Measurements from ENCODE around the gene KCNA3.

- TF ChIP-seq CDX4 (CRISPR knock-in tag; IDR thresholded peaks at IDR 0.05; ENCODE audit: borderline replicate concordance) (no peak), CREB1 (CRISPR knock-in tag; IDR thresholded peaks at IDR 0.05) (no peak), JUN (CRISPR knock-in tag; IDR thresholded peaks at IDR 0.05) (no peak), MLX (CRISPR knock-in tag; IDR thresholded peaks at IDR 0.05) (no peak), NFYB (CRISPR knock-in tag; conservative IDR thresholded peaks at IDR 0.05; ENCODE audit: low read depth) (no peak), NFATC4 (CRISPR knock-in tag; IDR thresholded peaks at IDR 0.05) (no peak)
- TF ChIP-seq, protein P1, sequence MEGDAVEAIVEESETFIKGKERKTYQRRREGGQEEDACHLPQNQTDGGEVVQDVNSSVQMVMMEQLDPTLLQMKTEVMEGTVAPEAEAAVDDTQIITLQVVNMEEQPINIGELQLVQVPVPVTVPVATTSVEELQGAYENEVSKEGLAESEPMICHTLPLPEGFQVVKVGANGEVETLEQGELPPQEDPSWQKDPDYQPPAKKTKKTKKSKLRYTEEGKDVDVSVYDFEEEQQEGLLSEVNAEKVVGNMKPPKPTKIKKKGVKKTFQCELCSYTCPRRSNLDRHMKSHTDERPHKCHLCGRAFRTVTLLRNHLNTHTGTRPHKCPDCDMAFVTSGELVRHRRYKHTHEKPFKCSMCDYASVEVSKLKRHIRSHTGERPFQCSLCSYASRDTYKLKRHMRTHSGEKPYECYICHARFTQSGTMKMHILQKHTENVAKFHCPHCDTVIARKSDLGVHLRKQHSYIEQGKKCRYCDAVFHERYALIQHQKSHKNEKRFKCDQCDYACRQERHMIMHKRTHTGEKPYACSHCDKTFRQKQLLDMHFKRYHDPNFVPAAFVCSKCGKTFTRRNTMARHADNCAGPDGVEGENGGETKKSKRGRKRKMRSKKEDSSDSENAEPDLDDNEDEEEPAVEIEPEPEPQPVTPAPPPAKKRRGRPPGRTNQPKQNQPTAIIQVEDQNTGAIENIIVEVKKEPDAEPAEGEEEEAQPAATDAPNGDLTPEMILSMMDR (IDR thresholded peaks at IDR 0.05): no peak
- TF ChIP-seq, protein P2, sequence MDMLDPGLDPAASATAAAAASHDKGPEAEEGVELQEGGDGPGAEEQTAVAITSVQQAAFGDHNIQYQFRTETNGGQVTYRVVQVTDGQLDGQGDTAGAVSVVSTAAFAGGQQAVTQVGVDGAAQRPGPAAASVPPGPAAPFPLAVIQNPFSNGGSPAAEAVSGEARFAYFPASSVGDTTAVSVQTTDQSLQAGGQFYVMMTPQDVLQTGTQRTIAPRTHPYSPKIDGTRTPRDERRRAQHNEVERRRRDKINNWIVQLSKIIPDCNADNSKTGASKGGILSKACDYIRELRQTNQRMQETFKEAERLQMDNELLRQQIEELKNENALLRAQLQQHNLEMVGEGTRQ (CRISPR knock-in tag; IDR thresholded peaks at IDR 0.05): no peak
- TF ChIP-seq, protein P3, sequence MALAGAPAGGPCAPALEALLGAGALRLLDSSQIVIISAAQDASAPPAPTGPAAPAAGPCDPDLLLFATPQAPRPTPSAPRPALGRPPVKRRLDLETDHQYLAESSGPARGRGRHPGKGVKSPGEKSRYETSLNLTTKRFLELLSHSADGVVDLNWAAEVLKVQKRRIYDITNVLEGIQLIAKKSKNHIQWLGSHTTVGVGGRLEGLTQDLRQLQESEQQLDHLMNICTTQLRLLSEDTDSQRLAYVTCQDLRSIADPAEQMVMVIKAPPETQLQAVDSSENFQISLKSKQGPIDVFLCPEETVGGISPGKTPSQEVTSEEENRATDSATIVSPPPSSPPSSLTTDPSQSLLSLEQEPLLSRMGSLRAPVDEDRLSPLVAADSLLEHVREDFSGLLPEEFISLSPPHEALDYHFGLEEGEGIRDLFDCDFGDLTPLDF (CRISPR knock-in tag; IDR thresholded peaks at IDR 0.05): no peak
Measured at GRCh38 chr1:110687250-110687649, 12.5 kb upstream of the KCNA3 start.
